Measurements from ENCODE around the gene PHACTR1. TPM values are rescaled to one million over a fixed set of nuclear protein-coding genes. Genes with fewer than 3 reads are reported as not detected.
"Not testable (repeated sequence)": the region's sequence is repeated elsewhere in the genome, so short reads cannot be mapped to it uniquely, and the experiment has no call there.

The PHACTR1 gene
- total RNA-seq, 1 donor from 2014 or later = 0.26 TPM

- H3K9me3 Mint-ChIP-seq = no peaks in the 10 kb centered on the region
- H3K4me3 Mint-ChIP-seq = no peak overlapping the region
- H3K36me3 Mint-ChIP-seq (ENCODE audit: low read depth) = no peaks in the 10 kb centered on the region
- DNase-seq = no peak
- no peak overlapping the region for H3K27ac Mint-ChIP-seq
- H3K4me1 Mint-ChIP-seq = no peaks in the 10 kb centered on the region
- H3K27me3 Mint-ChIP-seq = peaks cover 15% of the 10 kb centered on the region
- intact Hi-C loops (cut with micrococcal nuclease) = no loop called here
Observed at GRCh38 chr6:13243033-13243432, 526.5 kb downstream of the PHACTR1 start.

- DNase-seq; H3K27ac Mint-ChIP-seq; intact Hi-C loops (cut with micrococcal nuclease); H3K4me3 Mint-ChIP-seq; H3K9me3 Mint-ChIP-seq; H3K36me3 Mint-ChIP-seq (ENCODE audit: low read depth); H3K4me1 Mint-ChIP-seq: not testable (repeated sequence)
- peaks cover 13% of the 10 kb centered on the region for H3K27me3 Mint-ChIP-seq
Observed at GRCh38 chr6:13243745-13244144, 527.2 kb downstream of the PHACTR1 start.

- no peak for DNase-seq
- H3K4me3 Mint-ChIP-seq = no peak overlapping the region
- no peak overlapping the region for H3K27ac Mint-ChIP-seq
- intact Hi-C loops (cut with micrococcal nuclease) = no loop called here
- peaks cover 3% of the 10 kb centered on the region for H3K27me3 Mint-ChIP-seq
- H3K36me3 Mint-ChIP-seq (ENCODE audit: low read depth) = no peaks in the 10 kb centered on the region
- no peaks in the 10 kb centered on the region for H3K9me3 Mint-ChIP-seq
- no peaks in the 10 kb centered on the region for H3K4me1 Mint-ChIP-seq
Observed at GRCh38 chr6:13247627-13248026, 531.1 kb downstream of the PHACTR1 start.

GRCh38 chr6:13248053-13248452 is 531.5 kb downstream of the PHACTR1 start:
- intact Hi-C loops (cut with micrococcal nuclease) = no loop called here
- Mint-ChIP-seq H3K9me3 (no peaks in the 10 kb centered on the region), H3K27ac (no peak overlapping the region), H3K4me1 (no peaks in the 10 kb centered on the region), H3K27me3 (peaks cover 4% of the 10 kb centered on the region), H3K4me3 (no peak overlapping the region), H3K36me3 (ENCODE audit: low read depth) (no peaks in the 10 kb centered on the region)
- DNase-seq = no peak

GRCh38 chr6:13248584-13248985 is 532.0 kb downstream of the PHACTR1 start:
- H3K9me3 Mint-ChIP-seq = no peaks in the 10 kb centered on the region
- no peaks in the 10 kb centered on the region for H3K36me3 Mint-ChIP-seq (ENCODE audit: low read depth)
- no peak overlapping the region for H3K27ac Mint-ChIP-seq
- DNase-seq = no peak
- H3K4me1 Mint-ChIP-seq = no peaks in the 10 kb centered on the region
- peaks cover 4% of the 10 kb centered on the region for H3K27me3 Mint-ChIP-seq
- intact Hi-C loops (cut with micrococcal nuclease) = no loop called here
- H3K4me3 Mint-ChIP-seq = no peak overlapping the region

- Mint-ChIP-seq H3K9me3 (no peaks in the 10 kb centered on the region), H3K36me3 (ENCODE audit: low read depth) (no peaks in the 10 kb centered on the region), H3K4me1 (no peaks in the 10 kb centered on the region), H3K4me3 (no peak overlapping the region), H3K27me3 (peaks cover 4% of the 10 kb centered on the region), H3K27ac (no peak overlapping the region)
- intact Hi-C loops (cut with micrococcal nuclease) = no loop called here
- DNase-seq = no peak
Observed at GRCh38 chr6:13248994-13249393, 532.4 kb downstream of the PHACTR1 start.

GRCh38 chr6:13249817-13250216 is 533.2 kb downstream of the PHACTR1 start:
- DNase-seq = no peak
- Mint-ChIP-seq H3K27ac (no peak overlapping the region), H3K27me3 (peaks cover 4% of the 10 kb centered on the region), H3K9me3 (no peaks in the 10 kb centered on the region), H3K36me3 (ENCODE audit: low read depth) (no peaks in the 10 kb centered on the region), H3K4me1 (no peaks in the 10 kb centered on the region), H3K4me3 (no peak overlapping the region)
- intact Hi-C loops (cut with micrococcal nuclease) = no loop called here

- Mint-ChIP-seq H3K36me3 (ENCODE audit: low read depth) (no peaks in the 10 kb centered on the region), H3K4me3 (no peak overlapping the region), H3K4me1 (no peaks in the 10 kb centered on the region), H3K27ac (no peak overlapping the region), H3K27me3 (peaks cover 4% of the 10 kb centered on the region), H3K9me3 (no peaks in the 10 kb centered on the region)
- intact Hi-C loops (cut with micrococcal nuclease) = no loop called here
- DNase-seq = no peak
Observed at GRCh38 chr6:13250703-13251102, 534.1 kb downstream of the PHACTR1 start.

GRCh38 chr6:13251242-13251641 is 534.7 kb downstream of the PHACTR1 start:
- Mint-ChIP-seq H3K9me3 (no peaks in the 10 kb centered on the region), H3K27ac (no peak overlapping the region), H3K27me3 (peaks cover 4% of the 10 kb centered on the region), H3K36me3 (ENCODE audit: low read depth) (no peaks in the 10 kb centered on the region), H3K4me1 (no peaks in the 10 kb centered on the region), H3K4me3 (no peak overlapping the region)
- intact Hi-C loops (cut with micrococcal nuclease) = no loop called here
- DNase-seq = no peak

- peaks cover 4% of the 10 kb centered on the region for H3K9me3 Mint-ChIP-seq
- peaks cover 2% of the 10 kb centered on the region for H3K4me1 Mint-ChIP-seq
- DNase-seq = no peak
- H3K36me3 Mint-ChIP-seq (ENCODE audit: low read depth) = no peaks in the 10 kb centered on the region
- no peak overlapping the region for H3K27ac Mint-ChIP-seq
- intact Hi-C loops (cut with micrococcal nuclease) = no loop called here
- peaks cover 6% of the 10 kb centered on the region for H3K27me3 Mint-ChIP-seq
- no peak overlapping the region for H3K4me3 Mint-ChIP-seq
Observed at GRCh38 chr6:13252790-13253189, 536.2 kb downstream of the PHACTR1 start.

- Mint-ChIP-seq H3K36me3 (ENCODE audit: low read depth) (no peaks in the 10 kb centered on the region), H3K27me3 (peaks cover 6% of the 10 kb centered on the region), H3K4me1 (peaks cover 2% of the 10 kb centered on the region), H3K27ac (no peak overlapping the region), H3K4me3 (no peak overlapping the region), H3K9me3 (peaks cover 4% of the 10 kb centered on the region)
- intact Hi-C loops (cut with micrococcal nuclease) = no loop called here
- no peak for DNase-seq
Observed at GRCh38 chr6:13253272-13253671, 536.7 kb downstream of the PHACTR1 start.

- Mint-ChIP-seq H3K36me3 (ENCODE audit: low read depth) (no peaks in the 10 kb centered on the region), H3K4me3 (no peak overlapping the region), H3K4me1 (peaks cover 3% of the 10 kb centered on the region), H3K27ac (no peak overlapping the region), H3K9me3 (peaks cover 4% of the 10 kb centered on the region), H3K27me3 (peaks cover 3% of the 10 kb centered on the region)
- no peak for DNase-seq
- intact Hi-C loops (cut with micrococcal nuclease) = no loop called here
Observed at GRCh38 chr6:13256266-13257001, 539.9 kb downstream of the PHACTR1 start.

- Mint-ChIP-seq H3K4me3 (no peak overlapping the region), H3K4me1 (peaks cover 5% of the 10 kb centered on the region), H3K27ac (no peak overlapping the region), H3K9me3 (peaks cover 4% of the 10 kb centered on the region), H3K36me3 (ENCODE audit: low read depth) (no peaks in the 10 kb centered on the region), H3K27me3 (peaks cover 3% of the 10 kb centered on the region)
- no peak for DNase-seq
- intact Hi-C loops (cut with micrococcal nuclease) = no loop called here
Observed at GRCh38 chr6:13259393-13259792, 542.8 kb downstream of the PHACTR1 start.

GRCh38 chr6:13260101-13260598 is 543.6 kb downstream of the PHACTR1 start:
- H3K36me3 Mint-ChIP-seq (ENCODE audit: low read depth) = no peaks in the 10 kb centered on the region
- peaks cover 5% of the 10 kb centered on the region for H3K27me3 Mint-ChIP-seq
- no peak overlapping the region for H3K4me3 Mint-ChIP-seq
- no peak for DNase-seq
- H3K9me3 Mint-ChIP-seq = peaks cover 4% of the 10 kb centered on the region
- H3K4me1 Mint-ChIP-seq = peaks cover 5% of the 10 kb centered on the region
- intact Hi-C loops (cut with micrococcal nuclease) = no loop called here
- H3K27ac Mint-ChIP-seq = no peak overlapping the region

- intact Hi-C loops (cut with micrococcal nuclease) = no loop called here
- Mint-ChIP-seq H3K27ac (no peak overlapping the region), H3K9me3 (peaks cover 4% of the 10 kb centered on the region), H3K4me3 (no peak overlapping the region), H3K4me1 (peaks cover 5% of the 10 kb centered on the region), H3K27me3 (peaks cover 5% of the 10 kb centered on the region), H3K36me3 (ENCODE audit: low read depth) (no peaks in the 10 kb centered on the region)
- no peak for DNase-seq
Observed at GRCh38 chr6:13260831-13261230, 544.3 kb downstream of the PHACTR1 start.
